HEK293 (cell line): ENCODE results near the gene BSCL2.
A peak's percentile ranks its signal among the peaks of the same experiment; 100 is the strongest.

Experiments used
- CTCF ChIA-PET: fragments of 350-600 bp; formaldehyde crosslinking; extraction: SDS; loops from one replicate; lab custom pipeline; 2021; ENCODE audit warnings: antibody characterized with exemption; lab: Yijun Ruan, JAX
- POLR2A ChIA-PET: fragments of 300-600 bp; formaldehyde crosslinking; extraction: SDS; loops from one replicate; lab custom pipeline; 2020; ENCODE audit warnings: antibody characterized with exemption, inconsistent platforms; lab: Yijun Ruan, JAX
- H3K27ac ChIP-seq: fragments of 200-500 bp; sonication (Bioruptor generic); 2 replicates; pipeline ENCODE4 v1.5.1; 2014; ENCODE audit warnings: low read depth, low read length, control low read depth, inconsistent platforms; ENCODE audit errors: extremely low read depth
- H3K36me3 ChIP-seq, 2 experiments: fragments of 200-500 bp in 1 of 2; sonication (Bioruptor generic) in 1 of 2; 1 replicate in 1 of 2; 2 replicates in 1 of 2; pipeline ENCODE4 v1.5.1; 2014 to 2017; ENCODE audit warnings: inconsistent platforms in 2 of 2, low read length in 2 of 2; ENCODE audit not compliant: control insufficient read depth in 2 of 2, insufficient read depth in 1 of 2
- H3K4me1 ChIP-seq: fragments of 200-500 bp; sonication (Bioruptor generic); 2 replicates; pipeline ENCODE4 v1.5.1; 2014; ENCODE audit warnings: mild to moderate bottlenecking, low read length, inconsistent platforms; ENCODE audit not compliant: control insufficient read depth, insufficient read depth
- H3K4me3 ChIP-seq: 2 replicates; pipeline ENCODE4 v1.5.1; 2011; ENCODE audit warnings: low read depth, mild to moderate bottlenecking, control low read depth, low read length, moderate library complexity
- H3K9me3 ChIP-seq: fragments of 200-500 bp; sonication (Bioruptor generic); 2 replicates; pipeline ENCODE4 v1.5.1; 2014; ENCODE audit warnings: low read depth, low read length, inconsistent platforms; ENCODE audit not compliant: control insufficient read depth, insufficient read depth
- IKZF3 ChIP-seq: fragments of 450-650 bp; IDR thresholded peaks from 2 replicates; pipeline ENCODE4 v1.5.0; 2018; ENCODE audit warnings: missing biosample characterization, mild to moderate bottlenecking, missing genetic modification characterization, moderate library complexity
- PRDM4 ChIP-seq: fragments of 450-650 bp; formaldehyde crosslinking; IDR thresholded peaks from 2 replicates; pipeline ENCODE4 v1.5.1; 2017; ENCODE audit warnings: missing biosample characterization, missing genetic modification characterization
- ZBTB17 ChIP-seq: fragments of 450-650 bp; formaldehyde crosslinking; IDR thresholded peaks from 2 replicates; pipeline ENCODE4 v1.5.1; 2016; ENCODE audit warnings: missing biosample characterization, missing genetic modification characterization
- ZBTB20 ChIP-seq: fragments of 450-650 bp; formaldehyde crosslinking; IDR thresholded peaks from 2 replicates; pipeline ENCODE4 v1.5.1; 2016; ENCODE audit warnings: missing biosample characterization, missing genetic modification characterization
- ZFHX2 ChIP-seq: fragments of 450-650 bp; formaldehyde crosslinking; conservative IDR thresholded peaks from 2 replicates; pipeline ENCODE4 v1.5.1; 2016; ENCODE audit warnings: missing biosample characterization, missing genetic modification characterization
- ZFP37 ChIP-seq: fragments of 450-650 bp; formaldehyde crosslinking; IDR thresholded peaks from 2 replicates; pipeline ENCODE4 v1.5.1; 2016; ENCODE audit warnings: missing biosample characterization, missing genetic modification characterization
- ZFP69B ChIP-seq: fragments of 450-650 bp; formaldehyde crosslinking; IDR thresholded peaks from 2 replicates; pipeline ENCODE4 v1.5.1; 2016; ENCODE audit warnings: missing biosample characterization, missing genetic modification characterization
- ZNF148 ChIP-seq: fragments of 450-650 bp; formaldehyde crosslinking; IDR thresholded peaks from 2 replicates; pipeline ENCODE4 v1.5.0; 2017; ENCODE audit warnings: missing biosample characterization, missing genetic modification characterization, borderline replicate concordance
- ZNF26 ChIP-seq: fragments of 450-650 bp; formaldehyde crosslinking; IDR thresholded peaks from 2 replicates; pipeline ENCODE4 v1.5.1; 2016; ENCODE audit warnings: missing biosample characterization, missing genetic modification characterization
- ZNF280D ChIP-seq: fragments of 450-650 bp; formaldehyde crosslinking; IDR thresholded peaks from 2 replicates; pipeline ENCODE4 v1.5.1; 2016; ENCODE audit warnings: missing biosample characterization, missing genetic modification characterization
- ZNF341 ChIP-seq: fragments of 450-650 bp; formaldehyde crosslinking; IDR thresholded peaks from 2 replicates; pipeline ENCODE4; 2016; ENCODE audit warnings: low read depth, missing biosample characterization, missing genetic modification characterization
- ZNF366 ChIP-seq: fragments of 450-650 bp; formaldehyde crosslinking; conservative IDR thresholded peaks from 2 replicates; pipeline ENCODE4 v1.5.1; 2016; ENCODE audit warnings: missing biosample characterization, missing genetic modification characterization
- ZNF391 ChIP-seq: fragments of 450-650 bp; formaldehyde crosslinking; IDR thresholded peaks from 2 replicates; pipeline ENCODE4 v1.5.1; 2016; ENCODE audit warnings: low read depth, missing biosample characterization, missing genetic modification characterization, borderline replicate concordance
- ZNF48 ChIP-seq: fragments of 450-650 bp; formaldehyde crosslinking; IDR thresholded peaks from 2 replicates; pipeline ENCODE4 v1.5.1; 2016; ENCODE audit warnings: missing biosample characterization, missing genetic modification characterization
- ZNF488 ChIP-seq: fragments of 450-650 bp; formaldehyde crosslinking; IDR thresholded peaks from 2 replicates; pipeline ENCODE4 v1.5.1; 2016; ENCODE audit warnings: missing biosample characterization, missing genetic modification characterization
- ZNF501 ChIP-seq: fragments of 450-650 bp; formaldehyde crosslinking; IDR thresholded peaks from 2 replicates; pipeline ENCODE4 v1.5.1; 2016; ENCODE audit warnings: missing biosample characterization, missing genetic modification characterization
- ZNF558 ChIP-seq: fragments of 450-650 bp; formaldehyde crosslinking; IDR thresholded peaks from 2 replicates; pipeline ENCODE4 v1.5.1; 2016; ENCODE audit warnings: missing biosample characterization, missing genetic modification characterization
- ZNF600 ChIP-seq: fragments of 450-650 bp; formaldehyde crosslinking; IDR thresholded peaks from 2 replicates; pipeline ENCODE4 v1.5.1; 2016; ENCODE audit warnings: missing biosample characterization, missing genetic modification characterization
- ZNF692 ChIP-seq: fragments of 450-650 bp; formaldehyde crosslinking; IDR thresholded peaks from 2 replicates; pipeline ENCODE4 v1.5.1; 2016; ENCODE audit warnings: missing biosample characterization, missing genetic modification characterization
- ZNF76 ChIP-seq: fragments of 450-650 bp; formaldehyde crosslinking; IDR thresholded peaks from 2 replicates; pipeline ENCODE4; 2016; ENCODE audit warnings: low read depth, missing biosample characterization, missing genetic modification characterization, borderline replicate concordance
- ZNF843 ChIP-seq: fragments of 450-650 bp; formaldehyde crosslinking; IDR thresholded peaks from 2 replicates; pipeline ENCODE4 v1.5.1; 2016; ENCODE audit warnings: missing biosample characterization, missing genetic modification characterization
- ZSCAN16 ChIP-seq: fragments of 450-650 bp; formaldehyde crosslinking; IDR thresholded peaks from 2 replicates; pipeline ENCODE4 v1.5.1; 2016; ENCODE audit warnings: missing biosample characterization, missing genetic modification characterization

The BSCL2 gene

GRCh38 chr11:62671236-62671607 lies 36.0 kb downstream of the BSCL2 start:
- Histone ChIP-seq H3K36me3 (peaks cover 3 to 46% of the 10 kb centered on the region in 2 experiments; a peak in 2 of 3 replicates), H3K9me3 (no peaks in the 10 kb centered on the region), H3K4me3 (peak overlapping the region; percentile 84), H3K27ac (peak overlapping the region; percentile 65), H3K4me1 (no peaks in the 10 kb centered on the region)
- ChIA-PET POLR2A (interaction anchor here (0.6 to 7.2 kb wide), 35 partner anchors 8 to 216 kb away, joined by 3 to 72 read pairs (median 10); partner anchors contain the start of genes AHNAK, B3GAT3, BSCL2 and C11orf98), CTCF (interaction anchor here (1.2 to 2.4 kb wide), 3 partner anchors 10 to 60 kb away, joined by 3 to 8 read pairs (median 6); no protein-coding TSS in a partner anchor)
- TF ChIP-seq ZFP37 (peak; percentile 33; the same call in 1 of the 2 replicates), ZSCAN16 (tag by site-specific recombination) (no peak), ZNF692 (tag by site-specific recombination) (no peak), ZNF600 (peak; percentile 72), ZNF366 (tag by site-specific recombination) (no peak), ZBTB20 (tag by site-specific recombination) (peak; percentile 97), ZNF26 (tag by site-specific recombination) (no peak), ZNF391 (tag by site-specific recombination) (peak; percentile 66; the same call in 1 of the 2 replicates), ZNF148 (tag by site-specific recombination) (no peak), ZFHX2 (no peak), IKZF3 (tag by site-specific recombination) (no peak), ZNF76 (tag by site-specific recombination) (no peak), ZNF843 (tag by site-specific recombination) (0 out of 2 replicates have a peak, but pooled peaks have one; percentile 44), ZNF341 (tag by site-specific recombination) (no peak), ZNF558 (tag by site-specific recombination) (0 out of 2 replicates have a peak, but pooled peaks have one; percentile 49), ZNF488 (tag by site-specific recombination) (no peak), ZNF48 (no peak), ZNF501 (tag by site-specific recombination) (peak; percentile 78; the same call in 1 of the 2 replicates), ZNF280D (tag by site-specific recombination) (0 out of 2 replicates have a peak, but pooled peaks have one; percentile 23), ZFP69B (tag by site-specific recombination) (peak; percentile 14; the same call in 1 of the 2 replicates), ZBTB17 (tag by site-specific recombination) (peak; percentile 89), PRDM4 (tag by site-specific recombination) (peak; percentile 23; the same call in 1 of the 2 replicates)
